Astrocyte (in vitro differentiated cells and primary cell): ENCODE results near the gene TEX2. TPM values are rescaled to one million over a fixed set of nuclear protein-coding genes. Genes with fewer than 3 reads are reported as not detected.

Experiments used
- DNase-seq: peaks from one replicate; pipeline ENCODE4 v3.0.0-alpha.2; 2010; ENCODE audit warnings: low read depth
- FAIRE-seq: peaks from 2 replicates; lab custom pipeline; 2011; peaks lifted over from hg19 to GRCh38; lab: Jason Lieb, UNC
- H2AFZ ChIP-seq: 2 replicates; pipeline ENCODE4 v1.6.0; 2012; ENCODE audit warnings: low read depth, low read length, inconsistent platforms
- H3K27ac ChIP-seq: 2 replicates; pipeline ENCODE4 v1.5.1; 2011; ENCODE audit warnings: low read depth, low read length, inconsistent platforms
- H3K27me3 ChIP-seq: 2 replicates; pipeline ENCODE4 v1.6.0; 2011; ENCODE audit warnings: low read length, inconsistent platforms; ENCODE audit not compliant: insufficient read depth
- H3K36me3 ChIP-seq: 2 replicates; pipeline ENCODE4 v1.5.1; 2011; ENCODE audit warnings: low read length, inconsistent platforms; ENCODE audit not compliant: insufficient read depth
- H3K4me1 ChIP-seq: 2 replicates; pipeline ENCODE4 v1.5.1; 2011; ENCODE audit warnings: low read length, inconsistent platforms; ENCODE audit not compliant: insufficient read depth
- H3K4me2 ChIP-seq: 2 replicates; pipeline ENCODE4 v1.6.0; 2012; ENCODE audit warnings: low read length, inconsistent platforms
- H3K4me3 ChIP-seq: 2 replicates; pipeline ENCODE4 v1.5.1; 2011; ENCODE audit warnings: low read depth, mild to moderate bottlenecking, low read length, inconsistent platforms; ENCODE audit not compliant: insufficient read depth
- H3K79me2 ChIP-seq: 2 replicates; pipeline ENCODE4 v1.6.0; 2012; ENCODE audit warnings: mild to moderate bottlenecking, low read length, inconsistent platforms; ENCODE audit not compliant: insufficient read depth
- H3K9ac ChIP-seq: 2 replicates; pipeline ENCODE4 v1.6.0; 2012; ENCODE audit warnings: mild to moderate bottlenecking, low read length, inconsistent platforms
- H3K9me3 ChIP-seq: 2 replicates; pipeline ENCODE4 v1.5.1; 2012; ENCODE audit warnings: low read depth, mild to moderate bottlenecking, low read length, inconsistent platforms; ENCODE audit not compliant: insufficient read depth
- H4K20me1 ChIP-seq: 2 replicates; pipeline ENCODE4 v1.6.0; 2012; ENCODE audit warnings: low read length, inconsistent platforms; ENCODE audit not compliant: insufficient read depth
- H3K27ac Mint-ChIP-seq: one replicate; pipeline ENCODE4 v1.8.0; 2021; ENCODE audit warnings: mild to moderate bottlenecking, mixed read lengths; ENCODE audit not compliant: unreplicated experiment
- H3K27me3 Mint-ChIP-seq: one replicate; pipeline ENCODE4 v1.8.0; 2021; ENCODE audit warnings: low read depth, mixed read lengths; ENCODE audit not compliant: unreplicated experiment
- H3K36me3 Mint-ChIP-seq: one replicate; pipeline ENCODE4 v1.8.0; 2021; ENCODE audit warnings: low read depth, mixed read lengths; ENCODE audit not compliant: unreplicated experiment
- H3K4me1 Mint-ChIP-seq: one replicate; pipeline ENCODE4 v1.8.0; 2021; ENCODE audit warnings: low read depth, mixed read lengths; ENCODE audit not compliant: unreplicated experiment
- H3K4me3 Mint-ChIP-seq: one replicate; pipeline ENCODE4 v1.8.0; 2021; ENCODE audit warnings: mild to moderate bottlenecking, moderate library complexity, mixed read lengths; ENCODE audit not compliant: unreplicated experiment
- H3K9me3 Mint-ChIP-seq: one replicate; pipeline ENCODE4 v1.8.0; 2021; ENCODE audit warnings: mild to moderate bottlenecking, mixed read lengths; ENCODE audit not compliant: unreplicated experiment
- CTCF ChIP-seq: IDR thresholded peaks from 2 replicates; pipeline ENCODE4 v1.5.1; 2011; ENCODE audit warnings: low read depth, mild to moderate bottlenecking, inconsistent platforms, low read length, moderate library complexity; ENCODE audit not compliant: insufficient read depth
- EZH2 ChIP-seq: IDR thresholded peaks from 2 replicates; pipeline ENCODE4 v1.6.1; 2012; ENCODE audit warnings: mild to moderate bottlenecking, low read length, inconsistent platforms; ENCODE audit not compliant: insufficient read depth
- total RNA-seq: library from RNA; stranded (reverse); gene quantifications from 2 replicates; pipeline ENCODE4 v1.2.1, GENCODE V29; 2021

TEX2 gene
- total RNA-seq, 1 donor from 2014 or later: 56.1 TPM

GRCh38 chr17:64129765-64130558 lies 133.1 kb downstream of the TEX2 start, which contains the start of gene ERN1:
Gene ERN1, minus strand, starts transcription at chr17:64130144. Its CDS starts 115 bp downstream, at chr17:64130029.
- no peak for FAIRE-seq

GRCh38 chr17:64129515-64129764 lies 133.6 kb downstream of the TEX2 start:
- no peaks in the 10 kb centered on the region for H3K27me3 ChIP-seq
- Mint-ChIP-seq H3K36me3 (no peaks in the 10 kb centered on the region), H3K9me3 (no peaks in the 10 kb centered on the region), H3K4me3 (peak overlapping the region; percentile 89), H3K4me1 (peaks cover 11% of the 10 kb centered on the region), H3K27ac (no peak overlapping the region), H3K27me3 (peaks cover 8% of the 10 kb centered on the region)
- peaks cover 14% of the 10 kb centered on the region for H4K20me1 ChIP-seq
- H3K9ac ChIP-seq: peak overlapping the region; percentile 83
- no peaks in the 10 kb centered on the region for H3K9me3 ChIP-seq
- DNase-seq: no peak
- peak overlapping the region; percentile 56 for H3K27ac ChIP-seq
- peaks cover 12% of the 10 kb centered on the region for H3K4me1 ChIP-seq
- peak overlapping the region; percentile 75 for H3K4me3 ChIP-seq
- peak overlapping the region; percentile 88 for H3K4me2 ChIP-seq
- no peak for FAIRE-seq
- H3K36me3 ChIP-seq: no peaks in the 10 kb centered on the region
- H2AFZ ChIP-seq: peak overlapping the region; percentile 81
- TF ChIP-seq EZH2: no peak
- peaks cover 20% of the 10 kb centered on the region for H3K79me2 ChIP-seq

More at GRCh38 chr17:64129765-64130558, 133.1 kb downstream of the TEX2 start, which contains the start of gene ERN1:
- H2AFZ ChIP-seq: peak within 1 kb of the TSS; percentile 96
- H3K9ac ChIP-seq: peak within 1 kb of the TSS; percentile 83
- H3K9me3 ChIP-seq: no peaks in the 10 kb centered on the region
- TF ChIP-seq EZH2: no peak
- no peak for TF ChIP-seq CTCF
- H3K4me2 ChIP-seq: peak within 1 kb of the TSS; percentile 88
- no peaks in the 10 kb centered on the region for H3K27me3 ChIP-seq
- H3K27ac ChIP-seq: peak within 1 kb of the TSS; percentile 70
- Mint-ChIP-seq H3K36me3 (no peaks in the 10 kb centered on the region), H3K4me3 (peak within 1 kb of the TSS; percentile 89), H3K4me1 (peaks cover 11% of the 10 kb centered on the region), H3K27me3 (peaks cover 8% of the 10 kb centered on the region), H3K27ac (peak within 1 kb of the TSS; percentile 75), H3K9me3 (no peaks in the 10 kb centered on the region)
- H4K20me1 ChIP-seq: peaks cover 14% of the 10 kb centered on the region
- peak; percentile 83 for DNase-seq
- peak within 1 kb of the TSS; percentile 75 for H3K4me3 ChIP-seq
- H3K4me1 ChIP-seq: peaks cover 12% of the 10 kb centered on the region
- H3K79me2 ChIP-seq: peaks cover 15% of the 10 kb centered on the region
- no peaks in the 10 kb centered on the region for H3K36me3 ChIP-seq

GRCh38 chr17:64128787-64129514 lies 134.1 kb downstream of the TEX2 start:
- H4K20me1 ChIP-seq: peaks cover 16% of the 10 kb centered on the region
- H3K36me3 Mint-ChIP-seq: no peaks in the 10 kb centered on the region
- H3K79me2 ChIP-seq: peaks cover 20% of the 10 kb centered on the region
- peak overlapping the region; percentile 75 for H3K4me3 ChIP-seq
- DNase-seq: no peak
- H3K4me3 Mint-ChIP-seq: peak overlapping the region; percentile 89
- peaks cover 8% of the 10 kb centered on the region for H3K27me3 Mint-ChIP-seq
- peak overlapping the region; percentile 75 for H3K27ac Mint-ChIP-seq
- peaks cover 12% of the 10 kb centered on the region for H3K4me1 ChIP-seq
- H3K4me2 ChIP-seq: peak overlapping the region; percentile 88
- H3K9me3 ChIP-seq: no peaks in the 10 kb centered on the region
- H3K27me3 ChIP-seq: no peaks in the 10 kb centered on the region
- peaks cover 11% of the 10 kb centered on the region for H3K4me1 Mint-ChIP-seq
- no peak for FAIRE-seq
- H3K9ac ChIP-seq: peak overlapping the region; percentile 83
- H2AFZ ChIP-seq: peak overlapping the region; percentile 81
- H3K36me3 ChIP-seq: no peaks in the 10 kb centered on the region
- TF ChIP-seq CTCF (no peak), EZH2 (no peak)
- no peaks in the 10 kb centered on the region for H3K9me3 Mint-ChIP-seq
- peak overlapping the region; percentile 56 for H3K27ac ChIP-seq
